K562 treated with DMSO at 1 percent for 4 hours (cell line): Measurements from ENCODE around the gene CBY3. TPM values are rescaled to one million over a fixed set of nuclear protein-coding genes. Genes with fewer than 3 reads are reported as not detected.

Experiments used
- total RNA-seq: library from RNA; unstranded; fragments of 300-600 nt; gene quantifications from 2 replicates; pipeline ENCODE4 v1.2.3, GENCODE V29; 2022; ENCODE audit not compliant: insufficient read depth

The CBY3 gene
- not detected in 2 replicates for total RNA-seq

GRCh38 chr5:179680780-179681401 lies at the start of gene CBY3:
Gene CBY3 (minus strand): TSS chr5:179681034. CDS start chr5:179680918, 116 bp downstream.

GRCh38 chr5:179698935-179699615 lies 18.2 kb upstream of the CBY3 start, which contains the start of gene CANX:
Gene CANX (plus strand): TSS chr5:179698967. CDS start chr5:179705682, 6,715 bp downstream.

Other genes with a start within 250 kb of the CBY3 start
- gene RUFY1, start 130.5 kb downstream of the CBY3 start, total RNA-seq, result 15.9 and 28.2 TPM in 2 replicates
- 182 and 260 TPM in 2 replicates for gene HNRNPH1, start 57.4 kb downstream of the CBY3 start, total RNA-seq
- 265 and 279 TPM in 2 replicates for gene CANX, start 17.9 kb upstream of the CBY3 start, total RNA-seq
- gene MAML1, start 51.8 kb upstream of the CBY3 start, total RNA-seq, result 12.9 and 17.1 TPM in 2 replicates
- gene LTC4S, start 113.0 kb upstream of the CBY3 start, total RNA-seq, result not detected in 2 replicates
- 140 and 190 TPM in 2 replicates for gene MGAT4B, start 125.8 kb upstream of the CBY3 start, total RNA-seq
- gene SQSTM1, start 139.9 kb upstream of the CBY3 start, total RNA-seq, result 416 and 448 TPM in 2 replicates
- gene MRNIP, start 177.8 kb upstream of the CBY3 start, total RNA-seq, result 13.5 and 22.2 TPM in 2 replicates
- 30.2 and 34.9 TPM in 2 replicates for gene TBC1D9B, start 226.9 kb upstream of the CBY3 start, total RNA-seq